ENCODE data around the gene IP6K2. TPM values are rescaled to one million over a fixed set of nuclear protein-coding genes. Genes with fewer than 3 reads are reported as not detected.

The IP6K2 gene
- total and polyA plus RNA-seq, 2 of the 13 experiments (the other 11 are each of a cell fraction or from before 2014, with no cell fraction given) = 85.5 to 112 TPM

- DNase-seq (ENCODE audit: low spot score) (no peak), FAIRE-seq (no peak), ATAC-seq (no peak)
- Histone ChIP-seq H3K4me1 (ENCODE audit: insufficient read depth, low read length) (peaks cover 4% of the 10 kb centered on the region; the same call in 1 of the 2 replicates), H3K36me3 (replicated peaks in 1 of 2; ENCODE audit: control insufficient read depth in 1 of 2, insufficient read depth in 2 of 2, low read length in 2 of 2) (peaks cover 0 to 3% of the 10 kb centered on the region in 2 experiments; a peak in 3 of 5 replicates), H2AFZ (ENCODE audit: low read length) (no peak overlapping the region), H3K9me3 (ENCODE audit: low read length) (no peaks in the 10 kb centered on the region), H3K9ac (ENCODE audit: insufficient read depth, low read depth, low read length) (no peak overlapping the region), H4K20me1 (ENCODE audit: insufficient read depth, low read length) (no peaks in the 10 kb centered on the region), H3K79me2 (ENCODE audit: insufficient read depth, low read length) (no peaks in the 10 kb centered on the region), H3K27me3 (ENCODE audit: control insufficient read depth in 1 of 2, insufficient read depth in 2 of 2, low read length in 2 of 2) (no peaks in the 10 kb centered on the region), H3K4me3 (replicated peaks in 1 of 3; ENCODE audit: insufficient read depth in 1 of 3, low read depth in 2 of 3, low read length in 3 of 3) (no peak overlapping the region), H3K4me2 (ENCODE audit: low read depth, low read length) (no peak overlapping the region), H3K27ac (ENCODE audit: extremely low read length, insufficient read depth, low read length) (no peak overlapping the region)
- ChIA-PET POLR2A (no interaction called here), CTCF (ENCODE audit: low intra/inter-chr PET ratio, low total read pairs) (no interaction called here)
- BruUV-seq (replicated peaks) = no TSS peak
- intact Hi-C loops (cut with micrococcal nuclease; ENCODE audit: unreplicated experiment) = no loop called here
- 82% methylated on average over 3 of the region's 9 CpGs for WGBS (ENCODE audit: low lambda C conversion rate)
- TF ChIP-seq, protein P1, sequence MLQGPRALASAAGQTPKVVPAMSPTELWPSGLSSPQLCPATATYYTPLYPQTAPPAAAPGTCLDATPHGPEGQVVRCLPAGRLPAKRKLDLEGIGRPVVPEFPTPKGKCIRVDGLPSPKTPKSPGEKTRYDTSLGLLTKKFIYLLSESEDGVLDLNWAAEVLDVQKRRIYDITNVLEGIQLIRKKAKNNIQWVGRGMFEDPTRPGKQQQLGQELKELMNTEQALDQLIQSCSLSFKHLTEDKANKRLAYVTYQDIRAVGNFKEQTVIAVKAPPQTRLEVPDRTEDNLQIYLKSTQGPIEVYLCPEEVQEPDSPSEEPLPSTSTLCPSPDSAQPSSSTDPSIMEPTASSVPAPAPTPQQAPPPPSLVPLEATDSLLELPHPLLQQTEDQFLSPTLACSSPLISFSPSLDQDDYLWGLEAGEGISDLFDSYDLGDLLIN (CRISPR knock-in tag; IDR thresholded peaks at IDR 0.05; ENCODE audit: borderline replicate concordance) = no peak
- no peak for TF ChIP-seq FUBP1 (CRISPR knock-in tag; IDR thresholded peaks at IDR 0.05; ENCODE audit: borderline replicate concordance)
- TF ChIP-seq KDM5B (CRISPR knock-in tag; IDR thresholded peaks at IDR 0.05; ENCODE audit: borderline replicate concordance) = no peak
- TF ChIP-seq ARID2 (CRISPR knock-in tag; IDR thresholded peaks at IDR 0.05; ENCODE audit: borderline replicate concordance) = no peak
- no peak for TF ChIP-seq FOXP1 (IDR thresholded peaks at IDR 0.05)
- TF ChIP-seq FOXP1 (CRISPR knock-in tag; IDR thresholded peaks at IDR 0.05) = no peak
- TF ChIP-seq, protein P2, sequence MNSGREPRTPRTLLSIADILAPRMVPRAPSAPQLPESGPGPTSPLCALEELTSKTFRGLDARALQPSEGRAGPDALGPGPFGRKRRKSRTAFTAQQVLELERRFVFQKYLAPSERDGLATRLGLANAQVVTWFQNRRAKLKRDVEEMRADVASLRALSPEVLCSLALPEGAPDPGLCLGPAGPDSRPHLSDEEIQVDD (CRISPR knock-in tag; IDR thresholded peaks at IDR 0.05; ENCODE audit: borderline replicate concordance) = no peak
- in situ Hi-C loops (cut with HindIII; ENCODE audit: extremely low pct_ligation_motif_present, low pct_unique_long_range_greater_than_20kb) = no loop called here
Observed at GRCh38 chr3:48647714-48648113, 69.3 kb downstream of the IP6K2 start.

Measured in HepG2 (cell line).